Heart left ventricle (tissue), 13 donors: Measurements from ENCODE around the gene EXOC4.

Source experiments
- CTCF ChIP-seq, 12 donors: fragments of 200-600 bp; sonication (generic) in 4 of 12; IDR thresholded peaks; one replicate each; pipeline versions ENCODE4 v1.5.0 to v1.8.0; 2018 to 2022; ENCODE audit warnings: antibody characterized with exemption in 12 of 12, mild to moderate bottlenecking in 5 of 12
- POLR2A ChIP-seq, 2 donors: fragments of 450-650 bp; IDR thresholded peaks; one replicate each; pipeline ENCODE4 v1.6.1; 2017; ENCODE audit warnings: antibody characterized with exemption in 2 of 2, mild to moderate bottlenecking in 2 of 2, moderate library complexity in 2 of 2
- donor health status: ischemic (EF 13 %, LVEDD 7.1; RV severe dilation, severe dysfunction).
- donor health status: DM: no; HTN: yes; CAD: no.
- donor health status: DM: no; HTN: no; CAD: no.
- donor health status: ischemic (EF 25% LVEDD 6.9; RV normal size, moderate dysfunction).
- donor health status: ischemic (EF 25% LVEDD 5.7; RV mildly dilated, moderate dysfunction).
- donor health status: ischemic (EF 35%, LVEDD 5.7; RV mildly dilated, moderate dysfunction).
- donor health status: nonischemic (EF 11% LVEDD 7.7; RV severe dilation, severe dysfunction).
- donor health status: DM: yes; HTN: yes; CAD: no.
- donor health status: PGD.
- donor health status: ischemic (EF 29% LVEDD 5.4; RV normal size, mild dysfunction).
- donor health status: nonischemic (EF 23%, LVEDD 6.1; RV moderate dilation, normal function).

GRCh38 chr7:133815611-133816210, 562.8 kb downstream of the EXOC4 start:
- TF ChIP-seq POLR2A (IDR thresholded peaks at IDR 0.05) (no peak), CTCF (IDR thresholded peaks at IDR 0.05) (no peak)
